HG03108 (cell line): ENCODE data around the gene AP2A2.
A peak's percentile ranks its signal among the peaks of the same experiment; 100 is the strongest.

ENCODE experiments used
- ATAC-seq: cut with Tn5 transposase; IDR thresholded peaks from one replicate; pipeline ENCODE4 v1.9.1; 2021; ENCODE audit warnings: moderate library complexity; ENCODE audit not compliant: unreplicated experiment

The AP2A2 gene

GRCh38 chr11:898540-899190 lies 27.0 kb upstream of the AP2A2 start:
- no peak for ATAC-seq

GRCh38 chr11:899724-900123 lies 25.9 kb upstream of the AP2A2 start:
- no peak for ATAC-seq

DNA sequence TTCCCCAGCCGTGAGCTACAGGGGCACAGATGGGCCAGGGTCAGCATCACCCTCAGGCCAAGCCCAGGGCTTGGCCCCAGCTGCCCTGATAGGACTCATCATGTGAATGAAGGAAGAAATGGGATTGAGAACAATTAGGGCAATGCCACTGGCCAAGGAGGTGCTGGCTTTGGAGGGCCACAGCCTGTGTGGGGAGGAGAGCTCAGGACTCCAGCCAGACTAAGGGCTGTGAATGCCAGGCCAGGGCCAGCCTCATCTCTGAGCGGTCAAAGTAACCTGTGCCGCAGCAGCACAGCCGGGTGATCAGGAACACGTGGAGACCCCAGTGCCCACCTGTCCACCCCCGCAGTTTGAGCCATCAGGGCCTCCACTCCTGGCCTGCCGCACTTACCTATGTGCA lies 25.1 kb upstream of the AP2A2 start:
- no peak for ATAC-seq

- no peak for ATAC-seq
These were observed 24.1 kb upstream of the AP2A2 start for GRCh38 chr11:901452-902061.

- ATAC-seq, result no peak
These were observed 21.3 kb upstream of the AP2A2 start for GRCh38 chr11:904380-904779.

DNA sequence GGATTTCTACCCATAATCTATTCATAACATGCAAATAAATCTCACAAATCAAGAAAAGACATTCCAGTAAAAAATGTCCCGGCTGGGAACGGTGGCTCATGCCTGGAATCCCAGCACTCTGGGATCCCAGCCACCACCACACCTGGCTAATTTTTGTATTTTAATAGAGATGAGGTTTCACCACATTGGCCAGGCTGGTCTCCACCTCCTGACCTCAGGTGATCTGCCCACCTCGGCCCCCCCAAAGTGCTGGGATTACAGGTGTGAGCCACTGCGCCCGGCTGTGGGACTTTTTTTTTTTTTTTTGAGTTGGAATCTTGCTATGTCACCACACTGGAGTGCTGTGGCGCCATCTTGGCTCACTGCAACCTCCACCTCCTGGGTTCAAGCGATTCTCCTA lies 19.7 kb upstream of the AP2A2 start:
- no peak for ATAC-seq

DNA sequence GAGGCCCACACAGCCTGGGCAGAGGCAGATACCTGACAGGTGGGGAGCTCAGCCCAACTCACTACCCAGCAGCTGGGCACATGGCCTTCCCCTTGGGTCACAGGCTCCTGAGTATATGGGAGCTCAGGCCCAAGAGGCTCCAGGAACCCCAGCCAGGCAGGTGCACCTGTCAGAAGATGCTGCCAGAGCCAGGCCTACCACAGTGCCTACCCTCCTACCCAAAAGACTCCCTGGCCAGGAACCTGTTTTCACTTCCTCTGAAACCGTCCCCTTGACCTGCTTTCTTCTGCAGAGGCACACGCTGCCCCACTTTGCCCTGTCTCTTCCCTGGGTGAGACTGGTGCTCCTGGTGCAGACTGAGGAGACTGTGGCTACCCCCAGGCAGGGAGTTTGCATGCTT lies 18.0 kb upstream of the AP2A2 start:
- no peak for ATAC-seq

DNA sequence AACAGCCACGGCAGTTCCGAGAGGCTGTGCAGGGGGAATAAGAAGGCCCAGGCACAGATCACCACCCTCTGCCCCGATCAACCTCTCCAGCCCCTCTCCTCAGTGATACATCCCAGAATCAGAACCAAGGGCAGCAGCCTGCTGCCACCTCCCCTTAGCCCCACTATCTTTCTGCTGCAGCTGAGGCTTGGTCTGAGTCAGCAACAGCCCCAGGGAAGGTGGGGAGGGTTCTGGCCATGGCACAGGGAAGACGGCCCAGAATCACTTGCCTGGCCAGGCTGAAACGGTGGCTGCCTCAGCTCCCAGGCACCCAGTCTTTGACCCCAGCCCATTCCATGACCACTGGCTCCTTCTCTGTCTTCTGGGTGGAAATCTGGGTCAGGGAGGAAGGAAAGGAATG lies 17.4 kb upstream of the AP2A2 start:
- no peak for ATAC-seq

- no peak for ATAC-seq
These were observed 16.3 kb upstream of the AP2A2 start for GRCh38 chr11:909406-909805.

- ATAC-seq, result no peak
These were observed 15.6 kb upstream of the AP2A2 start for GRCh38 chr11:910044-910588.

DNA sequence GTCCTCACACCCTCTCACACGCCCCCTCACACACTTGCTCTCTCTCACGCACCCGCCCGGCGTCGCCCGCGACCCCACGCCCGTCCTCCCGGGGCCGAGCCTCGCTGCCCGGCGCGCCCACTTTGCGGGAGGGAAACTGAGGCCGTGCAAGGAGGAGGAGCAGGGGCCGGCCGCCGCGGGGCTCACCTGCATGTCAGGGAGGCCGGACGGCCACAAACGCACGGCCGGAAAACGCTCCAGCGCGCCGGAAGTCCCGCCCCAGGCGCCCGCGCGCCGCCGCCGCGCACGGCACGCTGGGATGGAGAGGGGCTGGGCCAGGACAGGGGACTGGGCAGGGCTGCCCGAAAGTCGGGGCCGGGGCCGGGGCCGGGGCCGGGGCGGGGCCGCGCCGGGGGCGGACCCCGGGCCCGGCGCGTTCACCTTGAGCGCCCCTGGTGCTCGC lies 15.1 kb upstream of the AP2A2 start, which contains the start of gene CHID1:
CHID1 (minus strand) TSS at position 222 of the 442 bp plus-strand sequence. CDS start 5,994 bp downstream, outside the sequence.
- ATAC-seq, result peak; percentile 90

- ATAC-seq, result peak; percentile 27
These were observed 14.4 kb upstream of the AP2A2 start for GRCh38 chr11:911031-911889.

- ATAC-seq, result no peak
These were observed 13.8 kb upstream of the AP2A2 start for GRCh38 chr11:911890-912219.

GRCh38 chr11:912266-912665 lies 13.4 kb upstream of the AP2A2 start:
- ATAC-seq, result no peak

DNA sequence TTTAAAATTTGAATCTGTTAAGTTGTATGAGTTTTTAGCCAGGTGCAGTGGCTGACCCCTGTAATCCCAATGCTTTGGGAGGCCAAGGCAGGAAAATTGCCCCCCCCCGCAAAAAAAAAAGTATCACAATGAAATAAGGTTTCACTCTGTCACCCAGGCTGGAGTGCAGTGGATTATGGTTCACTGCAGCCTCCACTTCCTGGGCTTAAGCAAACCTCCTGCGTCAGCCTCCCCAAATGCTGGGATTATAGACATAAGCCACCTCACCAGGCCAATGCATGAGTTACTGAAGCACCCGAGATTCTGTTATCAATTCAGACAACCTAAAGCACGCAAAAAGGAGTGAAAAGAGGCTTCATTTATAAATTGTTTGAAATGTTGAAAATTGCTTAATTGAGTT lies 12.6 kb upstream of the AP2A2 start:
- ATAC-seq, result no peak

- ATAC-seq, result no peak
These were observed 11.5 kb upstream of the AP2A2 start for GRCh38 chr11:914204-914603.

DNA sequence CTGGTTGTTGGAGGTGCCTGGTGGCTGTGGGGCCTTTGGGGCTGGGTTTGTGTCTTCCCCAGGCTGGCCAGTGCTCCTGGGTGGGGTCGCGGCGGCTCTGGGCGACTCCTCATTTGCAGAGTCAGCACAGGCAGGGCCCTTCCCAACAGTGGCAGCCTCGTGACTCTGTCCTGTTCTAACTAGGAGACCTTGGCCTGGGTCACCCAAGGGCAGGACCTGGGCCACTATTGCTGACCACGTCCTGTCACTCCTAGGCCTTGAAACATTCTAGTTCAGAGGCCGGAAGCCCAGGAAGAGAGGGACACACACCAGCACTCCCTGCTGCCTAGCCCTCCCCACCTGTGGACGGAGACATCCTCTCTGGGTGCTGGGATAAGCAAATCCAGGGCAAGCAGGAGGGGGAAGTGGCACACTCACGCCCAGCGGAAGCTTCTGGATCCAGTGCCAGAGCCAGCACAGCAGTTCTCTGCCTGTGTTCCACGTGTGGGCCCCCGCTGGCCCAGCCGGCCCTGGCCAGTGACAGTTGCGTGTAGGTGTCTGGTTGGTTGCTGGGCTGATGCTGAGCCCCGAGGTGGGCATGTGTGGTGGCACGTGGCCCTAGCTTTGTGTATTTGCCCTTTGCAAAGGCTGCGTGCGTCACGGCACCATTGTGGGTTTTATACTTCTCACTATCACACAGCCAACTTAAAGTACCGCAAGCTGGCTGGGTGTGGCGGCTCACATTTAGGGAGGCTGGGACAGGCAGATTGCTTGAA lies 10.7 kb upstream of the AP2A2 start:
- no peak for ATAC-seq

- ATAC-seq, result no peak
These were observed 8.2 kb upstream of the AP2A2 start for GRCh38 chr11:917426-917825.

DNA sequence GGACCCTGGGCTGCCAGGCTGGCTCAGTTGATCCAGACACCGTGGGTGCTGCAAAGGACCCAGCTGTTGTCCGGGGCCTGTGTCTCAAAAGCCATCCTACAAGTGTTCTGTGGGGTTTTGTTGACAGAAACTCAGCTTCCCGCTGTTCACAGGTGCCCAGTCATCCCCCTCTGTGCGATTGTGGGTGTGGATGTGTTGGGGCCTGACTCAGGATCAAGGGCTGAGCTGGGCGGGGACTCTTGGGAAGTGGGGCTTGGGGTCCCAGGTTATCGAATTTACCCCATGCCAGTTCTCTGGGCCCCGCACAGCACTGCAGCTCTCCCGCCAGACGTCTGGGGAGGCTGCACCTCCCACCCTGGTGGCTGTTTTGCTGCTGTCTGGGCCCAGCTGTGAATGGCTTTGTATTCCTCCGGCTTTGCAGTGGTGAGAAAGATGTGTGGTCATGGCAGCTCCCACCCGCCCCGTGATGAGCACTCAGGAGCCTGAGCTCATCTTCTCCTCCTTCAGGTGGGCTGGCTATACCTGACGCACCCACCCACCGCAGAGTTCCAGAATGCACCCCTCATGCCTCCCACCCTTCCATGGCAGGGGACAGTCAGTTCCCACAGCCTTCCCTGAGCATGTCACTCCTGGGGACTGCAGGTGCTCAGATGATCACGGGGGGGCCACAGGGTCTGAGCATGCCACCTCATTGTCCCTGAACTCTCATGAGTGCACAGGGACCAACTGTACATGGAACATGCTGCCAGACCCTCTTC lies 3.6 kb upstream of the AP2A2 start:
- ATAC-seq, result no peak

DNA sequence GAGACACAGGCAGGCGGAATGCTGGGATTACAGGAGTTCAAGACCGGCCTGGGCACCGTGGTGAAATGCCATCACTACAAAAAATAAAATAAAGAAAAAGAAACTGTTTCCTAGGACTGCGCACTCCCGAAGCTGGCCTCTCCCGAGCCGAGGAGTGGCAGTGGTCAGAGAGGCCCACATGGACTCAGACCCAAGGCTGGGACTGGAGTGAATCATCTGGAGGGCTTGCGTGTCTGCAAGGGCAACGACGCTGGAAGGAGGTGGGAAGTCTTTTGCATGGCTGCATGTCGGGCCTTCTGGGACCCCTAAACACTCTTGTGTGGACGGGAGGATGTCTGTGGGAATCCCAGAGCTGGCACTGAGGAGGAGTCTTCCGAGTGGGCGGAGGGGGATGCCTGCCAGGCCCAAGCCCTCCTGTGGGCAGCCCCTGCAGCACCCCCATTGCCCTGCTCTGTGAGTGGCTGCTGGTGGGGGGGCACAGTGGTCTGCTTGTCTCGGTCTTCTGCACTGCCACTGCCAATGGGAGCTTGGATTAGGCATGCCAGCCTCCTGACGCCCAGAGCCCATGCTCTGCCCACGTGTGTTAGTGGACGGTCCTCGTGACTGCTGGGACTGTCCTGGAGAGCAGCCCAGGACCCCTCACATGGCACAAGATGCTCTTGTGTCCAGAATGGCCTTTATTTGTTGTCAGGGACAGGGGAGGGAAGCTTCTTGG lies 1.8 kb upstream of the AP2A2 start:
- ATAC-seq, result no peak
